A549 (cell line): Measurements from ENCODE around the gene ARL2. TPM values are rescaled to one million over a fixed set of nuclear protein-coding genes. Genes with fewer than 3 reads are reported as not detected.
"Not testable (repeated sequence)": the region's sequence is repeated elsewhere in the genome, so short reads cannot be mapped to it uniquely, and the experiment has no call there.

Experiments
- ATAC-seq, 2 experiments: fragments of 200-7000 bp in 1 of 2; fragments of >200 bp in 1 of 2; cut with Nextera tagmentation in 1 of 2; cut with Tn5 transposase in 1 of 2; 3 replicates each; pipeline versions ENCODE4 v1.8.0 to v1.9.1; 2018 to 2020; ENCODE audit warnings: mild to moderate bottlenecking in 1 of 2, moderate library complexity in 1 of 2
- CTCF ChIA-PET: fragments of 300-600 bp; sonication (Branson Sonifier 250); formaldehyde crosslinking; extraction: SDS; loops from one replicate; lab custom pipeline; 2021; ENCODE audit warnings: antibody characterized with exemption, inconsistent platforms; lab: Yijun Ruan, JAX
- POLR2A ChIA-PET: fragments of 350-600 bp; formaldehyde crosslinking; extraction: SDS; loops from one replicate; lab custom pipeline; 2021; ENCODE audit warnings: antibody characterized with exemption, inconsistent platforms; lab: Yijun Ruan, JAX
- DNase-seq, 2 experiments: peaks; one replicate each; pipeline versions ENCODE4 v3.0.0 to v3.0.0-alpha.2; 2011 to 2016; ENCODE audit warnings: low read depth in 1 of 2, low spot score in 1 of 2
- FAIRE-seq: peaks from 2 replicates; lab custom pipeline; 2011; peaks lifted over from hg19 to GRCh38; lab: Jason Lieb, UNC
- H3K27ac ChIP-seq, 2 experiments: fragments of >200 bp; sonication (Bioruptor Twin); formaldehyde crosslinking; 3 replicates each; pipeline ENCODE4 v1.5.1; 2016 to 2017
- H3K4me1 ChIP-seq: fragments of >200 bp; sonication (Bioruptor Twin); formaldehyde crosslinking; 3 replicates; pipeline ENCODE4 v1.6.1; 2016
- H3K4me2 ChIP-seq: fragments of >200 bp; sonication (Bioruptor Twin); formaldehyde crosslinking; 3 replicates; pipeline ENCODE4 v1.6.1; 2016
- H3K4me3 ChIP-seq: fragments of >200 bp; sonication (Bioruptor Twin); formaldehyde crosslinking; 3 replicates; pipeline ENCODE4 v1.5.1; 2016
- H3K9me3 ChIP-seq: fragments of >200 bp; sonication (Bioruptor Twin); formaldehyde crosslinking; 3 replicates; pipeline ENCODE4 v1.6.1; 2016
- CEBPB ChIP-seq, 2 experiments: fragments of >200 bp in 1 of 2; sonication (Bioruptor Twin) in 1 of 2; formaldehyde crosslinking in 1 of 2; IDR thresholded peaks; 2 replicates each; pipeline ENCODE4 v1.6.1; 2012 to 2016
- GATA3 ChIP-seq: IDR thresholded peaks from 2 replicates; pipeline ENCODE4 v1.6.1; 2012; ENCODE audit warnings: borderline replicate concordance
- HEYL ChIP-seq: fragments of 250-450 bp; sonication (Bioruptor Pico); IDR thresholded peaks from 2 replicates; pipeline ENCODE4 v1.8.0; 2021; ENCODE audit warnings: mild to moderate bottlenecking, moderate library complexity
- HOXA7 ChIP-seq: fragments of 250-450 bp; sonication (Bioruptor Pico); IDR thresholded peaks from 2 replicates; pipeline ENCODE4 v1.5.0; 2020; ENCODE audit warnings: mild to moderate bottlenecking, moderate library complexity
- MAFK ChIP-seq: fragments of 450-650 bp; IDR thresholded peaks from 2 replicates; pipeline ENCODE4 v1.6.1; 2014; ENCODE audit not compliant: partially characterized antibody
- RAD21 ChIP-seq, 2 experiments: fragments of >200 bp in 1 of 2; sonication (Bioruptor Twin) in 1 of 2; formaldehyde crosslinking in 1 of 2; IDR thresholded peaks in 1 of 2; conservative IDR thresholded peaks in 1 of 2; 2 replicates in 1 of 2; 3 replicates in 1 of 2; pipeline ENCODE4 v1.6.1; 2012 to 2018; ENCODE audit warnings: inconsistent platforms in 1 of 2
- ZC3H11A ChIP-seq: fragments of 450-650 bp; IDR thresholded peaks from 2 replicates; pipeline ENCODE4 v1.6.1; 2014; ENCODE audit warnings: antibody characterized with exemption, mild to moderate bottlenecking
- ZNF302 ChIP-seq: fragments of 250-450 bp; sonication (Bioruptor Pico); IDR thresholded peaks from 2 replicates; pipeline ENCODE4 v1.9.0; 2021; ENCODE audit warnings: inconsistent platforms, mild to moderate bottlenecking, moderate library complexity
- WGBS: methylation state at CpG from one replicate; pipeline ENCODE4 v1.1.6; 2017; ENCODE audit errors: missing lambda C conversion rate; 5-methylcytosine and 5-hydroxymethylcytosine counted together
- polyA plus RNA-seq, 4 experiments: library from polyadenylated mRNA; depleted of rRNA in 3 of 4; stranded (reverse); fragments of >200 nt; fragmentation: RNase III in 1 of 4; extraction: RNeasy Plus Mini Kit Qiagen cat#74134 plus additional on column Dnase treatment in 1 of 4; gene quantifications; 2 replicates in 3 of 4; 3 replicates in 1 of 4; pipeline ENCODE4 v1.2.3, GENCODE V29; 2011 to 2017
- TF ChIP-seq, protein P1 (sequence below): fragments of 200-600 bp; sonication (generic); IDR thresholded peaks from 2 replicates; pipeline ENCODE4 v1.6.1; 2016; ENCODE audit warnings: antibody characterized with exemption, mild to moderate bottlenecking, moderate library complexity

Gene ARL2
- polyA plus RNA-seq, 2 of the 4 experiments (the other 2 are of a cell fraction): 129 to 160 TPM

DNA sequence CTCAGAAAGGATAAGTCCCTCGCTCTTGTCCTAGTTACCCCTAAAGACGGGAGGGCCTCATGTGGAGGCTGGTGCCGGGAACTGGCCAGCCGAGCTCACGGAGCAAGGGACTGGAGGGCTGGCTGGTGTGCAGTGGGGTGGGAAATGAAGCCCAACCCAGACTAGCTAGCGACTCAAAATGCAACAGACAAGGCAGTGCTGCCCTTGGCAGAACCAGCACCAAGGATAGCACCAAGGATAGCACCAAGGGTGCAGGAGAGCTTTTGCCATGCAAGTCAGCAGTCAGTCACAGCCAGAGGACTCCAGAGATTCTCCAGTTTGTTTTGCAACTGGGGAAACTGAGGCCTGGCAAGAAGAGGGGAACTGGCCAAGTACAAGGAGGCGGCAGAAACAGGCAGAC is 10.7 kb upstream of the ARL2 start:
- POLR2A ChIA-PET: no interaction called here
- Histone ChIP-seq H3K4me1 (peaks cover 34% of the 10 kb centered on the region), H3K27ac (no peak overlapping the region), H3K4me3 (no peak overlapping the region), H3K9me3 (no peaks in the 10 kb centered on the region), H3K4me2 (no peak overlapping the region)
- TF ChIP-seq ZNF302 (CRISPR knock-in tag) (no peak), CEBPB (IDR thresholded peaks at IDR 0.05) (no peak)
- TF ChIP-seq, protein P1, sequence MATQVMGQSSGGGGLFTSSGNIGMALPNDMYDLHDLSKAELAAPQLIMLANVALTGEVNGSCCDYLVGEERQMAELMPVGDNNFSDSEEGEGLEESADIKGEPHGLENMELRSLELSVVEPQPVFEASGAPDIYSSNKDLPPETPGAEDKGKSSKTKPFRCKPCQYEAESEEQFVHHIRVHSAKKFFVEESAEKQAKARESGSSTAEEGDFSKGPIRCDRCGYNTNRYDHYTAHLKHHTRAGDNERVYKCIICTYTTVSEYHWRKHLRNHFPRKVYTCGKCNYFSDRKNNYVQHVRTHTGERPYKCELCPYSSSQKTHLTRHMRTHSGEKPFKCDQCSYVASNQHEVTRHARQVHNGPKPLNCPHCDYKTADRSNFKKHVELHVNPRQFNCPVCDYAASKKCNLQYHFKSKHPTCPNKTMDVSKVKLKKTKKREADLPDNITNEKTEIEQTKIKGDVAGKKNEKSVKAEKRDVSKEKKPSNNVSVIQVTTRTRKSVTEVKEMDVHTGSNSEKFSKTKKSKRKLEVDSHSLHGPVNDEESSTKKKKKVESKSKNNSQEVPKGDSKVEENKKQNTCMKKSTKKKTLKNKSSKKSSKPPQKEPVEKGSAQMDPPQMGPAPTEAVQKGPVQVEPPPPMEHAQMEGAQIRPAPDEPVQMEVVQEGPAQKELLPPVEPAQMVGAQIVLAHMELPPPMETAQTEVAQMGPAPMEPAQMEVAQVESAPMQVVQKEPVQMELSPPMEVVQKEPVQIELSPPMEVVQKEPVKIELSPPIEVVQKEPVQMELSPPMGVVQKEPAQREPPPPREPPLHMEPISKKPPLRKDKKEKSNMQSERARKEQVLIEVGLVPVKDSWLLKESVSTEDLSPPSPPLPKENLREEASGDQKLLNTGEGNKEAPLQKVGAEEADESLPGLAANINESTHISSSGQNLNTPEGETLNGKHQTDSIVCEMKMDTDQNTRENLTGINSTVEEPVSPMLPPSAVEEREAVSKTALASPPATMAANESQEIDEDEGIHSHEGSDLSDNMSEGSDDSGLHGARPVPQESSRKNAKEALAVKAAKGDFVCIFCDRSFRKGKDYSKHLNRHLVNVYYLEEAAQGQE: peak; percentile 79
- 96% methylated on average over 7 of the region's 7 CpGs for WGBS
- CTCF ChIA-PET: interaction anchor here (0.9 to 4.7 kb wide), 5 partner anchors 10 to 115 kb away, joined by 3 to 43 read pairs (median 4); partner anchors contain the start of genes ARL2 and PPP2R5B
- FAIRE-seq: no peak
- no peak for ATAC-seq
- no peak for DNase-seq

DNA sequence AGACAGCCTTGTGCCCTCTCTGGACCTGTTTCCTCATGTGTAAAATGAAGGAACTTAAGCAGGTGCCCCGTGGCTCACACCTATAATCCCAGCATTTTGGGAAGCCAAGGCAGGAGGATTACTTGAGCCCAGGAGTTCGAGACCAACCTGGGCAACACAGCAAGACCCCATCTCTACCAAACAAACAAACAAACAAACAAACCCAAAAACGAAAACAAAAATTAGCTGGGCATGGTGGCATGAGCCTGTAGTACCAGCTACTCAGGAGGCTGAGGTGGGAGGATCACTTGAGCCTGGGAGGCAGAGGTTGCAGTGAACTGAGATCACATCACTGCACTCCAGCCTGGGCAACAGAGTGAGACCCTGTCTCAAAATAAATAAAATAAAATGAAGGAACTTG is 10.0 kb upstream of the ARL2 start:
- FAIRE-seq, DNase-seq, H3K4me3 ChIP-seq, H3K9me3 ChIP-seq, H3K4me2 ChIP-seq, POLR2A ChIA-PET, ATAC-seq: not testable (repeated sequence)
- WGBS: 48% methylated on average over 3 of the region's 3 CpGs
- CTCF ChIA-PET: interaction anchor here (1.1 to 4.7 kb wide), 5 partner anchors 10 to 150 kb away, joined by 3 to 43 read pairs (median 3); partner anchors contain the start of genes ARL2 and PPP2R5B
- peaks cover 28% of the 10 kb centered on the region for H3K4me1 ChIP-seq
- H3K27ac ChIP-seq: peak overlapping the region in 1 of 2 experiments; percentile 88; a peak in 2 of 6 replicates

DNA sequence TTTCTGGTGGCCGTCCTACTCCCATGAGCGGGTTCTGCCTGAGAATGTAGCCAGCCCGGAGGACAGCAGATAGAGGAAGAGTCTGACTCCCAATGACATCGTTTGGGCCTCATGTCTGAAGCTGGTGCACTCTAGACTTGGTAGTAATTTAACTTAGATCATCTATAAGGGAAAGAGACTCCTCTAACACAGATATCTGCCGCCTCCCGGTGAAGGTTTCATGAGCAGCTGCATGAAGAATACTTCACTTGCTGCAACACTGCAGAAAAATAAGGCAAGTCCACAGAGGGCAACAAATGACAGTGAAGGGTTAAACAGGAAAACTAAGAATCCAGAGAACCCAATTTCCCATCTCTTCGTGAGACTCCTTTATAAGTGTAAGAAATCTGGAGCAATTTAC is 5.9 kb upstream of the ARL2 start:
- Histone ChIP-seq H3K4me1 (peaks cover 24% of the 10 kb centered on the region), H3K27ac (peak overlapping the region; percentile 81 to 88), H3K4me2 (no peak overlapping the region; the same call in 2 of the 3 replicates), H3K4me3 (no peak overlapping the region), H3K9me3 (no peaks in the 10 kb centered on the region)
- ATAC-seq (no peak), DNase-seq (no peak), FAIRE-seq (no peak)
- TF ChIP-seq RAD21 (conservative IDR thresholded peaks at IDR 0.05 in 1 of 2, IDR thresholded peaks at IDR 0.05 in 1 of 2): peak in 1 of 2 experiments; percentile 14; a peak in 1 of 5 replicates
- TF ChIP-seq MAFK: no peak
- CTCF ChIA-PET: interaction anchor here (1.0 to 3.6 kb wide), 10 partner anchors 9 to 221 kb away, joined by 3 to 18 read pairs (median 4); partner anchors contain the start of genes BATF2 and SNX15
- 78% methylated on average over 7 of the region's 7 CpGs for WGBS
- POLR2A ChIA-PET: no interaction called here

DNA sequence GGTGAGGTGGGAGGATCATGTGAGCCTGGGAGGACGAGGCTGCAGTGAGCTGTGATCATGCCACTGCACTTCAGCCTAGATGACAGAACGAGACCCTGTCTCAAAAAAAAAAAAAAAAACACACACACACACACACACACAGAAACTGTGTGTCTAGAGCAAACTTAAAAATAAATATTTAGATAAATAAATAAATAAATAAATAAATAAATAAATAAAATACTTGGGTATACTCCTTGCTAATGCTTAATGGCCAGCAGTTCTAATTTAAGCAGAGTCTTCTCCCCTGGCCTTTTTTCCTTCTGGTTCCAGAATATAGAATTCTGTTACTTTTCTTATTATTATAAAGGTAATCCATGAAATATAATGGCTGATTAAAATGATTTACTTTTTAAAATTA is 5.1 kb upstream of the ARL2 start:
- ChIA-PET POLR2A (no interaction called here), CTCF (interaction anchor here (0.6 to 2.4 kb wide), 9 partner anchors 9 to 154 kb away, joined by 3 to 6 read pairs (median 4); partner anchors contain the start of gene BATF2)
- WGBS: 82% methylated on average over 2 of the region's 2 CpGs
- Histone ChIP-seq H3K4me3 (no peak overlapping the region), H3K4me1 (peaks cover 28% of the 10 kb centered on the region), H3K27ac (no peak overlapping the region; a peak in 1 of 6 replicates), H3K4me2 (no peak overlapping the region), H3K9me3 (no peaks in the 10 kb centered on the region)
- DNase-seq: no peak
- no peak for ATAC-seq
- TF ChIP-seq HOXA7 (CRISPR knock-in tag): no peak
- no peak for TF ChIP-seq GATA3
- peak; percentile 28 for TF ChIP-seq ZC3H11A
- no peak for TF ChIP-seq HEYL (CRISPR knock-in tag)
- FAIRE-seq: no peak
